HG03196 (cell line): Measurements from ENCODE around the gene ADGB.

Experiments used
- ATAC-seq: cut with Tn5 transposase; IDR thresholded peaks from one replicate; pipeline ENCODE4 v1.9.1; 2021; ENCODE audit not compliant: unreplicated experiment

ADGB gene

DNA sequence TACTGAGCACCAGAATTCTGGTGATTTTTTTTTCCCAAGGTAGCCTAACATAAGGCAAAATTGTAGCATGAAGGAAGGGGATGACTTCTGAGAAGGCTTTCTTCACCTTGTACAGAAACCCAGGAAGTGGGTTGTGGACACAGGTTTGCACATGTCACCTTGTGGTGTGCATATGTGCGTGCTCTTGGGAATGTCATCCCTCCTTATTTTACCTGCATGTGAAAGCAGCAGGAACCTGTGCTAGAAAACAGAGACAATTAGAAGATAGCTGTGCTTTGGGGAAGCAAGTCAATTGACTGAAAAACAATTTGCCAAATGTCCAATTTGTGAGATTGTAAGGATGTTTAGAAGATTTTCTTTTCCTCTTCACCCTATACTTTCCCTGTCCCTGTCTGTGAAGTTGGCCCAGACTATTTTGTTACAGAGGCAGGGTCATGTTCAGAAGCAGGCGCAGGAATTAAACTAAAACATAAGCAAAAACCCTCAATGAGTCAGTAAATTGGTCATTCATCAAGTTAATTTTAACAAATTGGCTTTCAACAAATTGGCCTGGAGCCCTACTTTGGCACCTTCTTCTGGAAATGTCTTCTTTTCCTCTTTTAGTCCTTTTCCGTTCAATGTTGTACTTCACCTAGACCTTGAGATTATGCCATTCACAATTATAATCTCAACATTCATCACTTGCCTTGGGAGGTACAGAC, 261.2 kb downstream of the ADGB start:
- ATAC-seq, result no peak

DNA sequence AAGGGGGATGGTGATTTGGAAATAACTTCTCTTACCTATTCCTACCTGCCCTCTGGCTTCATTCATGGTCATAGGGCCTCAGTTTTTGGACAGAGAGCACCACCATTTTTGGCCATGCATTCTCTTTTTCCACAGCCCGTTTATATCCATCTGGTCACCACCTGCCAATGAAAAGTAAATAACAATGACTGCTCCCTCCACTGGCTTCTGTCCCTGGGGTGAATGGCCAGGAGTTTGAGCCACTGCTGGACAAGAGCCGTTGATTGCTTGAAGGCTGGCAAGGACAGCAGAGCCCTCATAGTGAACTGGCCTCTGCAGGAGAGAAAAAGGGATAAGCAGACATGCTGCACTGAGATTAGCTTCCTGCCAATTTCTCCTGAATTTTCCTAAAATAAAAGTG, 261.8 kb downstream of the ADGB start:
- no peak for ATAC-seq

DNA sequence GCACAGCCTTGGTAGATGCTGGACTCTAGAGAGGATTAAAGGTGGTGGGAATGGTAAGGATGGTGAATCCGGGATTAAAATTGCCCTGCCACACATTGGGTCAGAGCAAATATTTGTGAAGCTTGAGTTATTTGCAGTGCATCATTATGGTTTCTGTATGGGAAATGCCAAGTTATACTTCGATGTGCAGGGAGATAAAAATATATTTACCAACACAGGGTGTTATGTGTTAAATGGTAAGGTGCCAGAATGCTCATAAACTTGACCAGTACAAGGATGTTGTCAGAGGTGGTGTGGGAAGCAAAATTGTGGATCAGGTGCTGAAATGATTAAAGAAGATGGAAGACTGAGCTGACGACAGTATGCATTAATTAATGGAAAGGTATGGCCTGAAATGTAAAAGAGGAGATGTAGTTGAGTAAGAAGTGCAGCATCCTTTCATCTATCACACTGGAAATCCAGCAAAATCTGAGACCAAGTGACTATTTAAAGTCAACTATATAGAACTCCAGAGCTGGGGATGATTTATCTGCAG, 262.3 kb downstream of the ADGB start:
- ATAC-seq, result no peak

DNA sequence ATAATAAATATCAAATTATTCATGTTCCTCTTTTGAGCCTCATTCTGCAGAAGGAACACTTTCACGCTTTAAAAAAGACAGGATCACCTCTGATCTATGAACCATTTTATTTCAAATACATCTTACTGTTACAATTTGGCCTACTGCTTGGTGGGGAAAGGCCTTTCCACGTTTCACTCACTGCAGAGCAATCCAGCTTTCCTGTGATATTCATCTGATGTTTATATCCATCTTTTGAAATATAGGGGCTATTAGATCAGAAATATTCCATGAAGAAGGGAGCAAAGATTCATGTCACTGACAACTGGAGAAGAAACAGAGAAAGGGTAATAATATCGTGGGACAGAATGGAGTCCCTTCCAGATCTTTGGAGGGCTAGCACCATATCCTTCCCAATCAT, 262.9 kb downstream of the ADGB start:
- ATAC-seq, result no peak

DNA sequence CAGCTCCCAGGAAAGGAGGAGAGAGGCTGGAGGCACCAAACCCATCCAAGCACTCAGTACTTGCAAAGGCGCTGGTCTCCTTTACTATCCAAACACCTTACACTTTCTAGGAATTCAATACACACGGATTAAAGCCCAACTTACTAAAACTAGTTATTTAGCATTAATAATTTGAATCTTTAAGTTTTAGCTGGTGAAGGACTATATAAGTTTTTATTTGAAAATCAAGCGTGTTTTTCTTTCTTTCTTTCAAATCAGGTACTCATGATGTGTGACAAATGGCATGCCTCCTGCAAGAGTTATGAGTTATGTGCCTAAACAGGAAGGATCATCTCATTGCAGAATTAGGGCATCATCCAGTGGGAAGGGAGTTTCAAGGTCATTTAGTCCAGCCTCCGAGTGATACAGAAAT, 263.7 kb downstream of the ADGB start:
- ATAC-seq, result no peak

DNA sequence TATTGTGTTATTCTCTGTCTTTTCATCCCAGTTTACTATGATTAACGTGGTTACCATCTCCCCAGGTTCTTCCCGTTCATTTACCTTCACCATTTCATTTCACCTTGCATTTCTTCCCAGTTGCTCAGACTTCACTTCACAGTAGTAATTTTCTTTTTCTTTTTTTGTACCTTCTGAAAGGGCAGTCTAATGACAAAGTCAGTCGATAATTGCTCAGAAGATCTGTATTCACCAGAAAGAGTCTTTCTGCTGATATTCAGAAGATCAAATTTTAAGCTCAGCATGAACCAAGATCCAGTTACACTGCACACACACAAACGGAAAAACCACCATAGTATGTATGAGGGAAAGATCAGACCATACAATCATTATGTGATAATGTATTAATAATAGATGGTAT, 265.5 kb downstream of the ADGB start:
- ATAC-seq, result no peak

DNA sequence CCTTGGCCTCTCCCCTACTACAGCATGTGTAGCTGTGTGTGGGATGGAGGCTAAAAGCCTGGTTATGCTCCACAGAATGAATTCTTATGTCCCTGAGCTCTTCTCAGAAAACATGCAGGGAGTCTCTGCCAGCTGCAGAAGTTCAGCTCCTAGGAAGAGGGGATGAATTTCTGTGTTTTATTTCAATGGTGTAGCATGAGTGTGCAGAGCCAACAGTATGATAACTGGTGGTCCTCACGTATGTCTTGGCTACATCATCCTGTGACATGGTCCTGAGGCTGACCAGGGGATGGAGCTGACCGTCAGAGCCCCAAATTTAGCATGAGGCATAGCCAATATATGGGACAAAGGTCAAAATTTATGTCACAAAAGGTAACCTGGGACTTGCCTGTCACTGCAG, 266.1 kb downstream of the ADGB start:
- ATAC-seq, result no peak
